H1 (cell line): ENCODE data around the gene COL5A2. TPM values are rescaled to one million over a fixed set of nuclear protein-coding genes. Genes with fewer than 3 reads are reported as not detected.

Experiments used
- CTCF ChIA-PET: fragments of 300-600 bp; sonication (Branson Sonifier 250); formaldehyde crosslinking; loops from one replicate; lab custom pipeline; 2021; ENCODE audit not compliant: partially characterized antibody; lab: Charles Lee
- POLR2A ChIA-PET: fragments of 300-600 bp; sonication (Branson Sonifier 250); formaldehyde crosslinking; loops from one replicate; lab custom pipeline; 2021; ENCODE audit warnings: inconsistent platforms; ENCODE audit not compliant: partially characterized antibody; lab: Charles Lee
- DNase-seq, 2 experiments: peaks; one replicate each; pipeline versions ENCODE4 v3.0.0 to v3.0.0-alpha.2; 2010 to 2022; ENCODE audit warnings: low spot score in 2 of 2, low read depth in 1 of 2, mixed read lengths in 1 of 2
- FAIRE-seq: peaks from 2 replicates; lab custom pipeline; 2011; peaks lifted over from hg19 to GRCh38; lab: Jason Lieb, UNC
- H2AFZ ChIP-seq: 2 replicates; pipeline ENCODE4 v1.8.1; 2012; ENCODE audit warnings: low read length, inconsistent platforms
- H2AK5ac ChIP-seq: 2 replicates; pipeline ENCODE4 v1.6.1; 2013; ENCODE audit warnings: low read depth, low read length
- H2BK120ac ChIP-seq: replicated peaks from 2 replicates; pipeline ENCODE3; 2013; ENCODE audit warnings: low read depth, low read length, inconsistent platforms
- H2BK12ac ChIP-seq: 2 replicates; pipeline ENCODE4 v1.6.1; 2013; ENCODE audit warnings: low read depth, low read length
- H2BK15ac ChIP-seq: 2 replicates; pipeline ENCODE4 v1.6.1; 2013; ENCODE audit warnings: low read length
- H2BK20ac ChIP-seq: 2 replicates; pipeline ENCODE4 v1.6.1; 2013; ENCODE audit warnings: low read length
- H2BK5ac ChIP-seq: 2 replicates; pipeline ENCODE4 v1.6.1; 2013; ENCODE audit warnings: low read depth, low read length
- H3K14ac ChIP-seq: 2 replicates; pipeline ENCODE4 v1.6.1; 2013; ENCODE audit warnings: inconsistent platforms; ENCODE audit not compliant: insufficient read length
- H3K18ac ChIP-seq: 2 replicates; pipeline ENCODE4 v1.6.1; 2013; ENCODE audit warnings: low read length; ENCODE audit errors: extremely low read depth
- H3K23ac ChIP-seq: 2 replicates; pipeline ENCODE4 v1.6.1; 2013; ENCODE audit warnings: inconsistent platforms; ENCODE audit not compliant: insufficient read length
- H3K23me2 ChIP-seq: 2 replicates; pipeline ENCODE4 v1.6.1; 2013; ENCODE audit warnings: low read depth, low read length
- H3K27ac ChIP-seq: 2 replicates; pipeline ENCODE4 v1.6.1; 2011; ENCODE audit warnings: low read depth, low read length, inconsistent platforms
- H3K27me3 ChIP-seq, 4 experiments: replicated peaks in 1 of 4; 1 replicate in 1 of 4; 2 replicates in 3 of 4; pipeline versions ENCODE4 v1.6.1 to v1.8.1; 2011 to 2013; ENCODE audit warnings: low read length in 3 of 4, mild to moderate bottlenecking in 3 of 4, inconsistent platforms in 2 of 4, mixed read lengths in 2 of 4, moderate library complexity in 1 of 4; ENCODE audit not compliant: control insufficient read depth in 3 of 4, insufficient read depth in 3 of 4; ENCODE audit errors: extremely low read depth in 1 of 4
- H3K36me3 ChIP-seq, 4 experiments: 2 replicates each; pipeline versions ENCODE4 v1.6.1 to v1.8.1; 2011 to 2013; ENCODE audit warnings: mild to moderate bottlenecking in 4 of 4, low read length in 3 of 4, moderate library complexity in 2 of 4, control low read depth in 1 of 4, inconsistent platforms in 1 of 4; ENCODE audit not compliant: insufficient read depth in 4 of 4, control insufficient read depth in 2 of 4
- H3K4ac ChIP-seq: replicated peaks from 2 replicates; pipeline ENCODE3; 2013; ENCODE audit warnings: low read length, low read depth, mixed read lengths, inconsistent platforms; ENCODE audit not compliant: insufficient read length
- H3K4me1 ChIP-seq, 4 experiments: replicated peaks in 1 of 4; 1 replicate in 1 of 4; 2 replicates in 3 of 4; pipeline versions ENCODE4 v1.6.1 to v1.8.1; 2011 to 2013; ENCODE audit warnings: low read length in 3 of 4, inconsistent platforms in 2 of 4, mixed read lengths in 1 of 4; ENCODE audit not compliant: insufficient read depth in 4 of 4, control insufficient read depth in 3 of 4
- H3K4me2 ChIP-seq, 2 experiments: 2 replicates each; pipeline versions ENCODE4 v1.6.1 to v1.8.1; 2011 to 2013; ENCODE audit warnings: low read depth in 2 of 2, low read length in 2 of 2, control low read depth in 1 of 2, inconsistent platforms in 1 of 2, mild to moderate bottlenecking in 1 of 2; ENCODE audit not compliant: insufficient read depth in 1 of 2
- H3K4me3 ChIP-seq, 4 experiments: fragments of 200-600, 300-600 bp in 1 of 4; sonication (generic), shearing (Covaris generic), sonication (Bioruptor Twin) in 1 of 4; 2 replicates each; pipeline versions ENCODE4 v1.5.1 to v1.8.1; 2011 to 2016; ENCODE audit warnings: low read length in 4 of 4, low read depth in 3 of 4, control low read depth in 2 of 4, inconsistent platforms in 2 of 4, mild to moderate bottlenecking in 2 of 4, mixed read lengths in 1 of 4, moderate library complexity in 1 of 4; ENCODE audit not compliant: insufficient read depth in 2 of 4; ENCODE audit errors: extremely low read depth in 1 of 4
- H3K56ac ChIP-seq: replicated peaks from 2 replicates; pipeline ENCODE3; 2013; ENCODE audit warnings: low read depth, mild to moderate bottlenecking, mixed read lengths, low read length, inconsistent platforms; ENCODE audit not compliant: insufficient read length
- H3K79me1 ChIP-seq: 2 replicates; pipeline ENCODE4 v1.6.1; 2013; ENCODE audit warnings: low read depth, low read length, control low read depth
- H3K79me2 ChIP-seq, 2 experiments: 2 replicates each; pipeline versions ENCODE4 v1.6.1 to v1.8.1; 2012 to 2013; ENCODE audit warnings: low read length in 2 of 2, mild to moderate bottlenecking in 2 of 2, inconsistent platforms in 1 of 2; ENCODE audit not compliant: insufficient read depth in 2 of 2, control insufficient read depth in 1 of 2
- H3K9ac ChIP-seq, 4 experiments: replicated peaks in 1 of 4; 1 replicate in 1 of 4; 2 replicates in 3 of 4; pipeline versions ENCODE4 v1.6.1 to v1.8.1; 2011 to 2013; ENCODE audit warnings: low read depth in 3 of 4, low read length in 3 of 4, control low read depth in 2 of 4, mild to moderate bottlenecking in 2 of 4, moderate library complexity in 2 of 4, inconsistent platforms in 1 of 4; ENCODE audit errors: extremely low read depth in 1 of 4
- H3K9me3 ChIP-seq, 2 experiments: 2 replicates each; pipeline versions ENCODE4 v1.6.1 to v1.8.1; 2012 to 2013; ENCODE audit warnings: mild to moderate bottlenecking in 2 of 2, moderate library complexity in 2 of 2, control low read depth in 1 of 2, inconsistent platforms in 1 of 2, low read depth in 1 of 2, low read length in 1 of 2, mixed read lengths in 1 of 2; ENCODE audit not compliant: insufficient read depth in 2 of 2
- H4K20me1 ChIP-seq, 2 experiments: replicated peaks in 1 of 2; 2 replicates each; pipeline versions ENCODE3 to v1.8.1; 2011 to 2013; ENCODE audit warnings: inconsistent platforms in 2 of 2, low read length in 2 of 2, mild to moderate bottlenecking in 1 of 2; ENCODE audit not compliant: insufficient read depth in 2 of 2, control insufficient read depth in 1 of 2
- H4K5ac ChIP-seq: 2 replicates; pipeline ENCODE4 v1.6.1; 2013; ENCODE audit warnings: low read length, low read depth, mixed read lengths, inconsistent platforms; ENCODE audit not compliant: insufficient read length
- H4K8ac ChIP-seq: 2 replicates; pipeline ENCODE4 v1.8.0; 2013; ENCODE audit warnings: mild to moderate bottlenecking, moderate library complexity, low read length, inconsistent platforms; ENCODE audit not compliant: insufficient read depth; ENCODE audit errors: extremely low read depth
- H4K91ac ChIP-seq: replicated peaks from 2 replicates; pipeline ENCODE3; 2013; ENCODE audit warnings: low read length, mixed read lengths, inconsistent platforms; ENCODE audit not compliant: insufficient read length
- CBX5 ChIP-seq: fragments of 300-800, 300-1000 bp; sonication (generic); IDR thresholded peaks from 2 replicates; pipeline ENCODE4 v1.7.1; 2016; ENCODE audit warnings: antibody characterized with exemption, low read length, low read depth
- EP300 ChIP-seq, 2 experiments: IDR thresholded peaks; 1 replicate in 1 of 2; 2 replicates in 1 of 2; pipeline ENCODE4 v1.6.1; 2011 to 2012; ENCODE audit warnings: low read depth in 2 of 2, low read length in 2 of 2, mild to moderate bottlenecking in 2 of 2, borderline replicate concordance in 1 of 2, inconsistent platforms in 1 of 2, moderate library complexity in 1 of 2
- POLR2A ChIP-seq, 2 experiments: IDR thresholded peaks; 1 replicate in 1 of 2; 2 replicates in 1 of 2; pipeline ENCODE4 v1.6.1; 2011; ENCODE audit warnings: low read depth in 2 of 2, low read length in 2 of 2, mild to moderate bottlenecking in 2 of 2; ENCODE audit errors: control extremely low read depth in 1 of 2
- POLR2AphosphoS5 ChIP-seq: IDR thresholded peaks from 2 replicates; pipeline ENCODE4 v1.6.1; 2011; ENCODE audit warnings: low read depth, low read length
- SP4 ChIP-seq: IDR thresholded peaks from 2 replicates; pipeline ENCODE4 v1.6.1; 2012; ENCODE audit warnings: low read length, inconsistent platforms
- TEAD4 ChIP-seq: IDR thresholded peaks from 2 replicates; pipeline ENCODE4 v1.6.1; 2012; ENCODE audit warnings: low read depth, low read length, inconsistent platforms, mixed read lengths
- YY1 ChIP-seq: IDR thresholded peaks from 2 replicates; pipeline ENCODE4 v1.6.1; 2011; ENCODE audit warnings: low read depth, mild to moderate bottlenecking, low read length
- WGBS, 2 experiments: shearing (Covaris generic) in 1 of 2; methylation state at CpG; one replicate each; pipeline versions ENCODE4 v1.1.6 to v1.1.7; 2013 to 2015; ENCODE audit warnings: low lambda C conversion rate in 2 of 2, mixed read lengths in 2 of 2, inconsistent platforms in 1 of 2, low coverage in 1 of 2, missing lambda C conversion rate in 1 of 2; ENCODE audit not compliant: insufficient replicate concordance in 2 of 2, insufficient coverage in 1 of 2, insufficient read length in 1 of 2; ENCODE audit errors: extremely low coverage in 1 of 2, missing lambda C conversion rate in 1 of 2; 5-methylcytosine and 5-hydroxymethylcytosine counted together
- polyA plus RNA-seq, 7 experiments: library from polyadenylated mRNA; depleted of rRNA in 3 of 7; stranded (reverse) in 5 of 7; unstranded in 2 of 7; fragments of >200 nt in 5 of 7; fragments of 200-250 nt in 2 of 7; gene quantifications; 1 replicate in 5 of 7; 2 replicates in 1 of 7; 4 replicates in 1 of 7; pipeline versions ENCODE4 v1.2.1 to v1.2.3, GENCODE V29; 2011 to 2013; ENCODE audit warnings: missing spikeins in 2 of 7, mixed read lengths in 2 of 7
- total RNA-seq: library from RNA; stranded (reverse); fragmentation: NEBNext Ultra II Directional; extraction: Animal tissue kit (Norgen Biotek cat#: 25700); gene quantifications from 2 replicates; pipeline ENCODE4 v1.2.1, GENCODE V29; 2021

COL5A2 gene
- total and polyA plus RNA-seq, 2 of the 8 experiments (the other 6 are each of a cell fraction or from before 2014, with no cell fraction given) = 4.7 to 24.2 TPM

DNA sequence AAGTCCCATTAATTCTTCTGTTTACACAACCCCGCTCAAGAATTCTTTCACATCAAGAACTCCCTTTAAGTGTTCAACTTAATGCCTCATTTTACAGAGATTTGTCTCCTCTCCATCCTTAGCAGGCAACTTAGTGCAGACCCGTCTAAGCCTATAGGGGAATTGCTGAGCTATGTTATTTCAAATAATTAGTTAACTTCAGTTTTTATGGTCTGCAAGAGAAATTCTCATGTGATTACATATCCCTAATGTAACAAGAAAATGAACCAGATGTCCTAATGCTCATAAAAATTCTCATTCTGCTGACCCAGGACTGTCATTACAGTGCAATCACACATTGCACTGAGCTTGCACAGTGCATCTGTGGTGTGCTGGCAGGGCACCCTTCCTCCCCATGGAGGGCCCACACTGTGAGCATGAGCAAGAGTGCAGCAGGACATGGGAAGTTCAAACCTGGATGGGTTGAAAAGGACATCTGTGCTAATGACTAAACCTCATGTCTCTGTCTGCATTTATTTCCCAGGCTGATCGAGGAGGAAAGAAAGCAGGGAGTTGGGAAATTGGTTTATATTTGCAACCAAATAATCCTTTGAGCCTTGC lies 97.1 kb downstream of the COL5A2 start:
- Histone ChIP-seq H3K79me2 (no peaks in the 10 kb centered on the region), H2BK5ac (no peak overlapping the region), H4K91ac (no peak overlapping the region), H3K27me3 (no peaks in the 10 kb centered on the region), H2AFZ (no peak overlapping the region), H3K36me3 (no peaks in the 10 kb centered on the region), H3K4me3 (no peak overlapping the region), H3K4ac (no peak overlapping the region), H3K18ac (no peak overlapping the region), H3K79me1 (no peaks in the 10 kb centered on the region), H3K56ac (no peak overlapping the region), H4K5ac (no peak overlapping the region), H2BK20ac (no peak overlapping the region), H3K23me2 (no peaks in the 10 kb centered on the region), H3K4me1 (0 out of 7 replicates have a peak, but pooled peaks cover 0 to 3% (median 0%) of the 10 kb centered on the region in 4 experiments), H4K8ac (no peak overlapping the region), H3K9ac (no peak overlapping the region), H3K4me2 (no peak overlapping the region), H2BK120ac (no peak overlapping the region), H3K23ac (no peak overlapping the region), H3K9me3 (no peaks in the 10 kb centered on the region), H3K27ac (no peak overlapping the region), H2BK15ac (no peak overlapping the region), H4K20me1 (no peaks in the 10 kb centered on the region), H3K14ac (no peak overlapping the region), H2BK12ac (no peak overlapping the region), H2AK5ac (no peak overlapping the region)
- TF ChIP-seq CBX5 (no peak), POLR2AphosphoS5 (no peak), YY1 (no peak), SP4 (no peak), POLR2A (IDR thresholded peaks at IDR 0.05; ENCODE audit: control extremely low read depth in 1 of 2, low read depth in 2 of 2, low read length in 2 of 2) (no peak), TEAD4 (no peak), EP300 (IDR thresholded peaks at IDR 0.05; ENCODE audit: borderline replicate concordance in 1 of 2, low read depth in 2 of 2, low read length in 2 of 2) (no peak)
- ChIA-PET POLR2A (no interaction called here), CTCF (interaction anchor here (1.2 kb wide), 1 partner anchor 11 kb away, joined by 4 read pairs; no protein-coding TSS in a partner anchor)
- no peak for FAIRE-seq
- DNase-seq = no peak
- 88% methylated on average over 3 of the region's 3 CpGs; no CpG with 5 or more reads in 1 of the 2 experiments for WGBS, 2 experiments
